Nephron progenitor cell (in vitro differentiated cells): ENCODE measurements around the gene CHST4.
A peak's percentile ranks its signal among the peaks of the same experiment; 100 is the strongest.

Source experiments
- DNase-seq: peaks from one replicate; pipeline ENCODE4 v3.0.0; 2021
- H3K27ac Mint-ChIP-seq: 2 replicates; pipeline ENCODE4 v1.8.0; 2021; ENCODE audit warnings: mild to moderate bottlenecking, moderate library complexity, mixed read lengths
- H3K27me3 Mint-ChIP-seq: 2 replicates; pipeline ENCODE4 v1.8.0; 2021; ENCODE audit warnings: mild to moderate bottlenecking, low read depth, mixed read lengths; ENCODE audit not compliant: poor library complexity
- H3K36me3 Mint-ChIP-seq: 2 replicates; pipeline ENCODE4 v1.8.0; 2021; ENCODE audit warnings: low read depth, mixed read lengths
- H3K4me1 Mint-ChIP-seq: 2 replicates; pipeline ENCODE4 v1.8.0; 2021; ENCODE audit warnings: mixed read lengths
- H3K4me3 Mint-ChIP-seq: 2 replicates; pipeline ENCODE4 v1.8.0; 2021; ENCODE audit warnings: mild to moderate bottlenecking, moderate library complexity, mixed read lengths
- H3K9me3 Mint-ChIP-seq: 2 replicates; pipeline ENCODE4 v1.8.0; 2021; ENCODE audit warnings: mild to moderate bottlenecking, moderate library complexity, mixed read lengths
- TF ChIP-seq, protein P1 (sequence below): fragments of 200-600 bp; sonication (generic); IDR thresholded peaks from 2 replicates; pipeline ENCODE4 v1.5.0; 2021; ENCODE audit warnings: antibody characterized with exemption

The CHST4 gene

GRCh38 chr16:71528257-71528656 lies 2.0 kb downstream of the CHST4 start:
- no peaks in the 10 kb centered on the region for H3K36me3 Mint-ChIP-seq
- H3K27ac Mint-ChIP-seq = no peak overlapping the region
- peaks cover 45% of the 10 kb centered on the region for H3K27me3 Mint-ChIP-seq
- peaks cover 40% of the 10 kb centered on the region for H3K4me1 Mint-ChIP-seq
- no peak overlapping the region for H3K4me3 Mint-ChIP-seq
- TF ChIP-seq, protein P1, sequence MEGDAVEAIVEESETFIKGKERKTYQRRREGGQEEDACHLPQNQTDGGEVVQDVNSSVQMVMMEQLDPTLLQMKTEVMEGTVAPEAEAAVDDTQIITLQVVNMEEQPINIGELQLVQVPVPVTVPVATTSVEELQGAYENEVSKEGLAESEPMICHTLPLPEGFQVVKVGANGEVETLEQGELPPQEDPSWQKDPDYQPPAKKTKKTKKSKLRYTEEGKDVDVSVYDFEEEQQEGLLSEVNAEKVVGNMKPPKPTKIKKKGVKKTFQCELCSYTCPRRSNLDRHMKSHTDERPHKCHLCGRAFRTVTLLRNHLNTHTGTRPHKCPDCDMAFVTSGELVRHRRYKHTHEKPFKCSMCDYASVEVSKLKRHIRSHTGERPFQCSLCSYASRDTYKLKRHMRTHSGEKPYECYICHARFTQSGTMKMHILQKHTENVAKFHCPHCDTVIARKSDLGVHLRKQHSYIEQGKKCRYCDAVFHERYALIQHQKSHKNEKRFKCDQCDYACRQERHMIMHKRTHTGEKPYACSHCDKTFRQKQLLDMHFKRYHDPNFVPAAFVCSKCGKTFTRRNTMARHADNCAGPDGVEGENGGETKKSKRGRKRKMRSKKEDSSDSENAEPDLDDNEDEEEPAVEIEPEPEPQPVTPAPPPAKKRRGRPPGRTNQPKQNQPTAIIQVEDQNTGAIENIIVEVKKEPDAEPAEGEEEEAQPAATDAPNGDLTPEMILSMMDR = no peak
- no peaks in the 10 kb centered on the region for H3K9me3 Mint-ChIP-seq
- DNase-seq = no peak

- H3K4me3 Mint-ChIP-seq = no peak overlapping the region
- no peak for DNase-seq
- H3K9me3 Mint-ChIP-seq = no peaks in the 10 kb centered on the region
- peaks cover 39% of the 10 kb centered on the region for H3K27me3 Mint-ChIP-seq
- TF ChIP-seq, protein P1 = no peak
- H3K27ac Mint-ChIP-seq = no peak overlapping the region
- peaks cover 40% of the 10 kb centered on the region for H3K4me1 Mint-ChIP-seq
- no peaks in the 10 kb centered on the region for H3K36me3 Mint-ChIP-seq
Measured at GRCh38 chr16:71528863-71529262, 2.6 kb downstream of the CHST4 start.

- no peaks in the 10 kb centered on the region for H3K36me3 Mint-ChIP-seq
- H3K4me3 Mint-ChIP-seq = no peak overlapping the region
- DNase-seq = no peak
- H3K27me3 Mint-ChIP-seq = peaks cover 24% of the 10 kb centered on the region
- H3K9me3 Mint-ChIP-seq = no peaks in the 10 kb centered on the region
- H3K27ac Mint-ChIP-seq = no peak overlapping the region
- H3K4me1 Mint-ChIP-seq = peaks cover 12% of the 10 kb centered on the region
- TF ChIP-seq, protein P1 = no peak
Measured at GRCh38 chr16:71532366-71532765, 6.1 kb downstream of the CHST4 start.

DNA sequence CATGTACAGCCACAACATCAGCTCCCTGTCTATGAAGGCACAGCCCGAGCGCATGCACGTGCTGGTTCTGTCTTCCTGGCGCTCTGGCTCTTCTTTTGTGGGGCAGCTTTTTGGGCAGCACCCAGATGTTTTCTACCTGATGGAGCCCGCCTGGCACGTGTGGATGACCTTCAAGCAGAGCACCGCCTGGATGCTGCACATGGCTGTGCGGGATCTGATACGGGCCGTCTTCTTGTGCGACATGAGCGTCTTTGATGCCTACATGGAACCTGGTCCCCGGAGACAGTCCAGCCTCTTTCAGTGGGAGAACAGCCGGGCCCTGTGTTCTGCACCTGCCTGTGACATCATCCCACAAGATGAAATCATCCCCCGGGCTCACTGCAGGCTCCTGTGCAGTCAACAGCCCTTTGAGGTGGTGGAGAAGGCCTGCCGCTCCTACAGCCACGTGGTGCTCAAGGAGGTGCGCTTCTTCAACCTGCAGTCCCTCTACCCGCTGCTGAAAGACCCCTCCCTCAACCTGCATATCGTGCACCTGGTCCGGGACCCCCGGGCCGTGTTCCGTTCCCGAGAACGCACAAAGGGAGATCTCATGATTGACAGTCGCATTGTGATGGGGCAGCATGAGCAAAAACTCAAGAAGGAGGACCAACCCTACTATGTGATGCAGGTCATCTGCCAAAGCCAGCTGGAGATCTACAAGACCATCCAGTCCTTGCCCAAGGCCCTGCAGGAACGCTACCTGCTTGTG lies 10.7 kb downstream of the CHST4 start:
- TF ChIP-seq, protein P1 = no peak
- Mint-ChIP-seq H3K27ac (no peak overlapping the region), H3K36me3 (no peaks in the 10 kb centered on the region)

DNA sequence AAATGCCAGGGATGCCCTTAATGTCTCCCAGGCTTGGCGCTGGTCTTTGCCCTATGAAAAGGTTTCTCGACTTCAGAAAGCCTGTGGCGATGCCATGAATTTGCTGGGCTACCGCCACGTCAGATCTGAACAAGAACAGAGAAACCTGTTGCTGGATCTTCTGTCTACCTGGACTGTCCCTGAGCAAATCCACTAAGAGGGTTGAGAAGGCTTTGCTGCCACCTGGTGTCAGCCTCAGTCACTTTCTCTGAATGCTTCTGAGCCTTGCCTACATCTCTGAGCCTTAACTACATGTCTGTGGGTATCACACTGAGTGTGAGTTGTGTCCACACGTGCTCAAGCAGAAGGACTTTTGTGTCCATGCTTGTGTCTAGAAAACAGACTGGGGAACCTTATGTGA lies 11.4 kb downstream of the CHST4 start:
- Mint-ChIP-seq H3K27ac (no peak overlapping the region), H3K4me1 (no peaks in the 10 kb centered on the region), H3K36me3 (no peaks in the 10 kb centered on the region), H3K27me3 (peaks cover 32% of the 10 kb centered on the region), H3K9me3 (no peaks in the 10 kb centered on the region), H3K4me3 (no peak overlapping the region)
- TF ChIP-seq, protein P1 = peak; percentile 64
- peak; percentile 52 for DNase-seq

More for the DNA sequence above, 10.7 kb downstream of the CHST4 start:
- Mint-ChIP-seq H3K9me3 (no peaks in the 10 kb centered on the region), H3K4me3 (no peak overlapping the region), H3K4me1 (no peaks in the 10 kb centered on the region), H3K27me3 (peaks cover 28% of the 10 kb centered on the region)
- DNase-seq = no peak

DNA sequence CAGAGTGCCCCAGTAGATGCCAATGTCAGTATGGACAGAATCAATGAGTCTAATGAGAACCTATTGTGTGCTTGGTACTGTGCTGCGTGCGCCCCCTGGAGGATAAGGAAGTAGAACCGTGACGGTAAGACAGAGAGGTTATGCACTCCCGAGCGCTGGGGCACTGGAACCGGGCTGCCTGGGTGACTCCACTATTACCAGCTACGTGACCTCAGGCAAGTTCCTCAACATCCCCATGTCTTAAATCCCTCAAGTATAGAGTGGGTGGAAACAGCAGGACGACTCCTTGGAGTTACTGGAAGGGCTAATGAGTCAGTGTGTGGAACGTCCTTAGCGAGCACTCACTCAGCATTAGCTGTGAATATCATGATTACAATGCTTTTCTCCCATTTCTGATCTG lies 16.2 kb downstream of the CHST4 start:
- TF ChIP-seq, protein P1 = peak; percentile 62
- DNase-seq = peak; percentile 71
- H3K4me1 Mint-ChIP-seq = no peaks in the 10 kb centered on the region
- H3K36me3 Mint-ChIP-seq = no peaks in the 10 kb centered on the region
- peaks cover 33% of the 10 kb centered on the region for H3K27me3 Mint-ChIP-seq
- H3K27ac Mint-ChIP-seq = no peak overlapping the region
- no peaks in the 10 kb centered on the region for H3K9me3 Mint-ChIP-seq
- no peak overlapping the region for H3K4me3 Mint-ChIP-seq
